PC-3 (cell line): ENCODE measurements around the gene RAPGEF4. TPM values are rescaled to one million over a fixed set of nuclear protein-coding genes. Genes with fewer than 3 reads are reported as not detected.
A peak's percentile ranks its signal among the peaks of the same experiment; 100 is the strongest.

Experiments used
- ATAC-seq: fragments of 200-7000 bp; cut with Tn5 transposase; 2 replicates; pipeline ENCODE4 v1.9.1; 2020; ENCODE audit warnings: mild to moderate bottlenecking, moderate library complexity
- BruUV-seq: library from RNA; stranded (reverse); fragments of 400-500 nt; replicated peaks from 2 replicates; lab custom pipeline; 2021; lab: Mats Ljungman, UMichigan
- CTCF ChIA-PET: fragments of 300-600 bp; sonication (Branson Sonifier 250); formaldehyde crosslinking; loops from one replicate; lab custom pipeline; 2022; ENCODE audit warnings: antibody characterized with exemption; lab: Charles Lee
- POLR2A ChIA-PET: fragments of 300-600 bp; sonication (Branson Sonifier 250); formaldehyde crosslinking; loops from one replicate; lab custom pipeline; 2022; ENCODE audit warnings: antibody characterized with exemption; ENCODE audit not compliant: unreplicated experiment; lab: Charles Lee
- DNase-seq: peaks from one replicate; pipeline ENCODE4 v3.0.0-alpha.2; 2015
- H2AFZ ChIP-seq: fragments of 300-600 bp; sonication (generic); 2 replicates; pipeline ENCODE4 v1.6.0; 2016; ENCODE audit warnings: antibody characterized with exemption, low read length
- H3F3A ChIP-seq: fragments of 300-600 bp; sonication (generic); one replicate; pipeline ENCODE4 v1.6.0; 2017; ENCODE audit warnings: antibody characterized with exemption, low read length, control low read depth, mild to moderate bottlenecking; ENCODE audit not compliant: unreplicated experiment
- H3K27ac ChIP-seq: fragments of 300-600 bp; sonication (generic); 2 replicates; pipeline ENCODE4 v1.5.1; 2016; ENCODE audit warnings: mild to moderate bottlenecking, low read length
- H3K27me3 ChIP-seq: fragments of 300-600 bp; sonication (generic); 2 replicates; pipeline ENCODE4 v1.6.1; 2016; ENCODE audit warnings: low read length, mixed read lengths
- H3K36me3 ChIP-seq: fragments of 300-600 bp; sonication (generic); 2 replicates; pipeline ENCODE4 v1.6.1; 2016; ENCODE audit warnings: low read depth, mixed run types, low read length, mixed read lengths
- H3K4me1 ChIP-seq: fragments of 300-600 bp; sonication (generic); 2 replicates; pipeline ENCODE4 v1.5.1; 2016; ENCODE audit warnings: low read length; ENCODE audit not compliant: insufficient read depth
- H3K4me2 ChIP-seq: fragments of 300-600 bp; sonication (generic); 2 replicates; pipeline ENCODE4 v1.6.0; 2016; ENCODE audit warnings: low read length
- H3K4me3 ChIP-seq: fragments of 300-600 bp; sonication (generic); 2 replicates; pipeline ENCODE4 v1.5.1; 2016; ENCODE audit warnings: mild to moderate bottlenecking, low read length, mixed read lengths
- H3K79me2 ChIP-seq: fragments of 300-600 bp; sonication (generic); 2 replicates; pipeline ENCODE4 v1.6.1; 2017; ENCODE audit warnings: low read length, mixed read lengths
- H3K9ac ChIP-seq: fragments of 300-600 bp; sonication (generic); 2 replicates; pipeline ENCODE4 v1.6.0; 2016; ENCODE audit warnings: mild to moderate bottlenecking, low read length
- H3K9me2 ChIP-seq: fragments of 300-600 bp; sonication (generic); replicated peaks from 2 replicates; pipeline ENCODE4 v1.6.1; 2016; ENCODE audit warnings: mixed run types, low read length, mixed read lengths
- H3K9me3 ChIP-seq: fragments of 300-600 bp; sonication (generic); 2 replicates; pipeline ENCODE4 v1.6.1; 2016; ENCODE audit warnings: low read length, mixed read lengths
- H4K20me1 ChIP-seq: fragments of 300-600 bp; sonication (generic); 2 replicates; pipeline ENCODE4 v1.6.1; 2016; ENCODE audit warnings: low read length, mixed read lengths
- EZH2 ChIP-seq: fragments of 300-600 bp; sonication (generic); IDR thresholded peaks from one replicate; pipeline ENCODE4 v1.6.1; 2017; ENCODE audit warnings: antibody characterized with exemption, mild to moderate bottlenecking, low read length; ENCODE audit not compliant: unreplicated experiment
- EZH2phosphoT487 ChIP-seq: fragments of 300-600 bp; sonication (generic); IDR thresholded peaks from 2 replicates; pipeline ENCODE4 v1.6.1; 2018; ENCODE audit warnings: mild to moderate bottlenecking, antibody characterized with exemption, low read length, borderline replicate concordance
- intact Hi-C: fragments of 100-400 bp; cut with micrococcal nuclease; formaldehyde crosslinking; loops from 2 replicates; pipeline ENCODE4 v1.9.0; 2023
- total RNA-seq: library from RNA; depleted of rRNA; stranded (reverse); fragments of >200 nt; gene quantifications from 2 replicates; pipeline ENCODE4 v1.2.3, GENCODE V29; 2014
- TF ChIP-seq, protein P1 (sequence below): fragments of 300-600 bp; sonication (generic); conservative IDR thresholded peaks from 2 replicates; pipeline ENCODE4 v1.5.1; 2017; ENCODE audit warnings: antibody characterized with exemption, low read depth, mild to moderate bottlenecking, low read length

The RAPGEF4 gene
- total RNA-seq, 1 experiment from 2014 or later, result 0.87 TPM

DNA sequence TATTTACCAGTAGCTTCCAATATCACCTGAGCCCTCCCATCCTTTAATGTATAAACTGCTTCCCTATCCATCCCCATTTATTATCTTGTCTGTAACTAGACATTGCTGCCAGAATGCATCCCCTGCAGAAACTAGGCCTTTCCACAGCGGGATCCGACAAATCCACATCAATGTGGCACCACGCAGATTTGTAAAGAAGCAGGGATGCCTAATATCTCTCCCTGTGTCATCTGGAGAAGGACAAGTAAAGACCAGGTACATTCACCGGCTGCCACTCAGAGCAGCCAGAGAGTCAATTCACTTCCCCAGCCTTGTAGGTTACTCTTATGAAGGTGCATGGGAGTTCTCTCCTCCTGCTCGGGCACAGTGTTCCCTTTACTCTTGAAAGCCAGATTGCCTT is 241.2 kb downstream of the RAPGEF4 start:
- no peak overlapping the region for H3K9ac ChIP-seq
- H3K4me1 ChIP-seq, result no peaks in the 10 kb centered on the region
- BruUV-seq, result no TSS peak
- no peaks in the 10 kb centered on the region for H3K9me3 ChIP-seq
- no peak overlapping the region for H3K4me2 ChIP-seq
- ChIA-PET POLR2A (no interaction called here), CTCF (no interaction called here)
- H3K9me2 ChIP-seq, result no peaks in the 10 kb centered on the region
- no peaks in the 10 kb centered on the region for H3K79me2 ChIP-seq
- no peak overlapping the region for H3K4me3 ChIP-seq
- H2AFZ ChIP-seq, result no peak overlapping the region
- H3K36me3 ChIP-seq, result no peaks in the 10 kb centered on the region
- H3K27me3 ChIP-seq, result no peaks in the 10 kb centered on the region
- no peaks in the 10 kb centered on the region for H4K20me1 ChIP-seq
- no peak overlapping the region for H3K27ac ChIP-seq
- DNase-seq (no peak), ATAC-seq (no peak)
- H3F3A ChIP-seq, result no peaks in the 10 kb centered on the region
- no peak for TF ChIP-seq EZH2phosphoT487
- no peak for TF ChIP-seq EZH2
- TF ChIP-seq, protein P1, sequence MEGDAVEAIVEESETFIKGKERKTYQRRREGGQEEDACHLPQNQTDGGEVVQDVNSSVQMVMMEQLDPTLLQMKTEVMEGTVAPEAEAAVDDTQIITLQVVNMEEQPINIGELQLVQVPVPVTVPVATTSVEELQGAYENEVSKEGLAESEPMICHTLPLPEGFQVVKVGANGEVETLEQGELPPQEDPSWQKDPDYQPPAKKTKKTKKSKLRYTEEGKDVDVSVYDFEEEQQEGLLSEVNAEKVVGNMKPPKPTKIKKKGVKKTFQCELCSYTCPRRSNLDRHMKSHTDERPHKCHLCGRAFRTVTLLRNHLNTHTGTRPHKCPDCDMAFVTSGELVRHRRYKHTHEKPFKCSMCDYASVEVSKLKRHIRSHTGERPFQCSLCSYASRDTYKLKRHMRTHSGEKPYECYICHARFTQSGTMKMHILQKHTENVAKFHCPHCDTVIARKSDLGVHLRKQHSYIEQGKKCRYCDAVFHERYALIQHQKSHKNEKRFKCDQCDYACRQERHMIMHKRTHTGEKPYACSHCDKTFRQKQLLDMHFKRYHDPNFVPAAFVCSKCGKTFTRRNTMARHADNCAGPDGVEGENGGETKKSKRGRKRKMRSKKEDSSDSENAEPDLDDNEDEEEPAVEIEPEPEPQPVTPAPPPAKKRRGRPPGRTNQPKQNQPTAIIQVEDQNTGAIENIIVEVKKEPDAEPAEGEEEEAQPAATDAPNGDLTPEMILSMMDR, result no peak
- intact Hi-C loops, result no loop called here

DNA sequence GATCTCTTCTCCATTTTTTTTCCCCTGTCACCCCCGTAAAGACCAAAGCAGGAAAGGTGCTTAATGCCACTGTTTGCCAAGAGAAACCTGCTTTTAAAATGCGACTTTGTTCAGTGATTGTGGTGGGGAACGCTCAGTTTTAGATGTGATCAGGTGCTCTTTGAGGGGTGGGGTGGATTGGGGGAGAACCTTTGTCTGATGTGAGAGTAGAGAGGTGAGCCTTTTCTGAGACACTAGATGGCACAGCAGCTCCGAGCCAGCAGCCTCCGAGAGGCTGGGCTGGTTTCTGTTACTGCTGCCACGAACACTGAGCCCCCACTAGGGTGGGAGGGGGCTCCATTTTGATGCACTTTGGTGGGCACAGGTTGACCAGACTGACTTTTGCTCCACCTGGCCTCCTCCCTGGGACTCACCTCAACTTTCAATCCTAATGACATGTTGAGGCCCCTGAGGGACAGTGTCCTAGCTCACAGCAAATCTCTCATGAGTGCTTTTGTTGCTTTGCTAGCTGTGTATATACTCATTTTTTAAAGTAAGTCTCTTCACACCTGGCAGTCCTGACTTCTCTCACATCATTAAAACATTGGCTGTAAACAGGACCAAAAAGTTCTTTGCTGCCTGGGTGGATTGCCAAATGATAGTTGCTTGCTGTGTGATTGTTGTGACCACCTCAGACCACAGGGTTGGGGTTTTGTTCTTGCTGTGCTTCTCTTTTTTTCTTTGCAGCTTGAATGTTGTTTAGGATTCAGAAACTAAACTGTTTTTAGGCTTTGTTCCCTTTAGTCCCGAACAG is 241.8 kb downstream of the RAPGEF4 start:
- no peak overlapping the region for H3K27ac ChIP-seq
- no peak overlapping the region for H3K9ac ChIP-seq
- no peak overlapping the region for H2AFZ ChIP-seq
- no peaks in the 10 kb centered on the region for H4K20me1 ChIP-seq
- CTCF ChIA-PET, result no interaction called here
- no TSS peak for BruUV-seq
- no peaks in the 10 kb centered on the region for H3K4me1 ChIP-seq
- no peaks in the 10 kb centered on the region for H3K9me3 ChIP-seq
- no peak overlapping the region for H3K4me3 ChIP-seq
- H3K79me2 ChIP-seq, result no peaks in the 10 kb centered on the region
- no peaks in the 10 kb centered on the region for H3K27me3 ChIP-seq
- no peak overlapping the region for H3K4me2 ChIP-seq
- intact Hi-C loops, result no loop called here
- POLR2A ChIA-PET, result no interaction called here
- H3F3A ChIP-seq, result no peaks in the 10 kb centered on the region
- ATAC-seq (peak; percentile 37; the same call in 1 of the 2 replicates), DNase-seq (no peak)
- no peaks in the 10 kb centered on the region for H3K9me2 ChIP-seq
- no peaks in the 10 kb centered on the region for H3K36me3 ChIP-seq
- TF ChIP-seq EZH2phosphoT487 (no peak), EZH2 (no peak)
- TF ChIP-seq, protein P1, result peak; percentile 40; the same call in 1 of the 2 replicates

DNA sequence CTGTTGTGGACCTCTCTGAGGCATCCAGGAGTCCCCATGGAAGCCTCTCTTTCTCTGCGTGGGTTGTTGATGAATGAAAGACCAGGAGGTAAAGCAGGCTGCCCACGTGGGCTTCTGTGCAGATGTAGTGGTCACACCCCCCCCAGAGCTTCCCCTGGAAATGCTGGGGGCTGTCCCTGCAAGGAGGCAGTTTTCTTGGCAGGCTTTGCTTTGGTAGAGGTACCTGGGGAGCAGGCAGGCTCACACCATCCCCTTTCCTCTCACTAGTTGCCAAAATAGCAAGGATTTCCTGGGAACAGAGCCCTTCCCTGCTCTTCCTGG is 242.4 kb downstream of the RAPGEF4 start:
- no peak for ATAC-seq
- intact Hi-C loops, result no loop called here
- no peak overlapping the region for H3K27ac ChIP-seq

More for the DNA sequence above, 242.4 kb downstream of the RAPGEF4 start:
- Histone ChIP-seq H3K4me2 (no peak overlapping the region), H3K36me3 (no peaks in the 10 kb centered on the region), H2AFZ (no peak overlapping the region), H3K4me1 (no peaks in the 10 kb centered on the region), H4K20me1 (no peaks in the 10 kb centered on the region), H3K9me2 (no peaks in the 10 kb centered on the region), H3K79me2 (no peaks in the 10 kb centered on the region), H3K27me3 (no peaks in the 10 kb centered on the region), H3F3A (no peaks in the 10 kb centered on the region), H3K4me3 (no peak overlapping the region), H3K9ac (no peak overlapping the region), H3K9me3 (no peaks in the 10 kb centered on the region)
- no peak for DNase-seq
- CTCF ChIA-PET, result no interaction called here
- no peak for TF ChIP-seq EZH2phosphoT487
- TF ChIP-seq EZH2, result no peak
- TF ChIP-seq, protein P1, result no peak
- POLR2A ChIA-PET, result no interaction called here
- BruUV-seq, result no TSS peak
